HepG2 (cell line): ENCODE measurements around the gene HAUS2. TPM values are rescaled to one million over a fixed set of nuclear protein-coding genes. Genes with fewer than 3 reads are reported as not detected.
A peak's percentile ranks its signal among the peaks of the same experiment; 100 is the strongest.

Experiments
- AHR ChIP-seq: IDR thresholded peaks from 2 replicates; pipeline ENCODE4 v1.6.1; 2018; ENCODE audit warnings: missing genetic modification reagents, missing compliant biosample characterization
- ARID2 ChIP-seq: sonication (generic); formaldehyde crosslinking; IDR thresholded peaks from 2 replicates; pipeline ENCODE4 v1.8.1; 2022; ENCODE audit warnings: mild to moderate bottlenecking, missing genetic modification reagents, borderline replicate concordance
- DMAP1 ChIP-seq: IDR thresholded peaks from 2 replicates; pipeline ENCODE4 v1.6.1; 2016
- GFI1 ChIP-seq: sonication (generic); formaldehyde crosslinking; IDR thresholded peaks from 2 replicates; pipeline ENCODE4 v1.5.0; 2020; ENCODE audit warnings: missing genetic modification reagents, mild to moderate bottlenecking, borderline replicate concordance
- HDAC2 ChIP-seq: sonication (generic); formaldehyde crosslinking; IDR thresholded peaks from 2 replicates; pipeline ENCODE4 v1.4.0; 2020; ENCODE audit warnings: missing genetic modification reagents
- IRF2 ChIP-seq: IDR thresholded peaks from 2 replicates; pipeline ENCODE4 v1.6.1; 2018; ENCODE audit warnings: missing genetic modification reagents, missing compliant biosample characterization
- KAT7 ChIP-seq: IDR thresholded peaks from 2 replicates; pipeline ENCODE4 v1.6.1; 2018; ENCODE audit warnings: borderline replicate concordance, missing compliant biosample characterization
- NCOA1 ChIP-seq: sonication (generic); formaldehyde crosslinking; IDR thresholded peaks from 2 replicates; pipeline ENCODE4 v1.9.0; 2021; ENCODE audit warnings: missing genetic modification reagents
- NFRKB ChIP-seq: fragments of 450-650 bp; IDR thresholded peaks from 2 replicates; pipeline ENCODE4 v1.6.1; 2017
- RFXANK ChIP-seq: IDR thresholded peaks from 2 replicates; pipeline ENCODE4 v1.6.1; 2016
- ZNF354B ChIP-seq: sonication (generic); formaldehyde crosslinking; IDR thresholded peaks from 2 replicates; pipeline ENCODE4 v1.8.0; 2022; ENCODE audit warnings: mild to moderate bottlenecking, missing genetic modification reagents
- ZNF724P ChIP-seq: sonication (generic); formaldehyde crosslinking; IDR thresholded peaks from 2 replicates; pipeline ENCODE4 v1.8.0; 2022; ENCODE audit warnings: missing genetic modification reagents, borderline replicate concordance
- ZNF782 ChIP-seq: sonication (generic); formaldehyde crosslinking; IDR thresholded peaks from 2 replicates; pipeline ENCODE4 v1.4.0; 2020; ENCODE audit warnings: missing genetic modification reagents, mild to moderate bottlenecking, borderline replicate concordance
- ZNF816 ChIP-seq: sonication (generic); formaldehyde crosslinking; IDR thresholded peaks from 2 replicates; pipeline ENCODE4 v1.8.0; 2022; ENCODE audit warnings: missing genetic modification reagents, mild to moderate bottlenecking, borderline replicate concordance
- polyA plus RNA-seq, 8 experiments: library from polyadenylated mRNA; depleted of rRNA in 3 of 8; stranded (reverse) in 7 of 8; unstranded in 1 of 8; fragments of >200 nt; fragmentation: Illumina TruSeq in 4 of 8; extraction: Trizol in 4 of 8; gene quantifications; 2 replicates each; pipeline versions ENCODE4 v1.2.1 to v1.2.3, GENCODE V29; 2011 to 2016; ENCODE audit warnings: low read depth in 4 of 8, missing spikeins in 1 of 8, mixed read lengths in 1 of 8; ENCODE audit not compliant: insufficient read depth in 1 of 8
- total RNA-seq, 5 experiments: library from RNA; depleted of rRNA; stranded (reverse); fragments of >200 nt; fragmentation: Illumina TruSeq; extraction: Trizol; gene quantifications; 2 replicates each; pipeline ENCODE4 v1.2.3, GENCODE V29; 2016; ENCODE audit warnings: low read depth in 1 of 5
- TF ChIP-seq, protein P1 (sequence below): sonication (generic); formaldehyde crosslinking; IDR thresholded peaks from 2 replicates; pipeline ENCODE4 v1.4.0; 2020; ENCODE audit warnings: missing genetic modification reagents
- TF ChIP-seq, protein P2 (sequence below): sonication (generic); formaldehyde crosslinking; conservative IDR thresholded peaks from 2 replicates; pipeline ENCODE4 v1.4.0; 2020; ENCODE audit warnings: missing genetic modification reagents
- TF ChIP-seq, protein P3 (sequence below): sonication (generic); formaldehyde crosslinking; IDR thresholded peaks from 2 replicates; pipeline ENCODE4 v1.4.0; 2020; ENCODE audit warnings: missing genetic modification reagents, borderline replicate concordance

The HAUS2 gene
- total and polyA plus RNA-seq, 2 of the 13 experiments (the other 11 are each of a cell fraction or from before 2014, with no cell fraction given): 11.6 to 32.9 TPM

DNA sequence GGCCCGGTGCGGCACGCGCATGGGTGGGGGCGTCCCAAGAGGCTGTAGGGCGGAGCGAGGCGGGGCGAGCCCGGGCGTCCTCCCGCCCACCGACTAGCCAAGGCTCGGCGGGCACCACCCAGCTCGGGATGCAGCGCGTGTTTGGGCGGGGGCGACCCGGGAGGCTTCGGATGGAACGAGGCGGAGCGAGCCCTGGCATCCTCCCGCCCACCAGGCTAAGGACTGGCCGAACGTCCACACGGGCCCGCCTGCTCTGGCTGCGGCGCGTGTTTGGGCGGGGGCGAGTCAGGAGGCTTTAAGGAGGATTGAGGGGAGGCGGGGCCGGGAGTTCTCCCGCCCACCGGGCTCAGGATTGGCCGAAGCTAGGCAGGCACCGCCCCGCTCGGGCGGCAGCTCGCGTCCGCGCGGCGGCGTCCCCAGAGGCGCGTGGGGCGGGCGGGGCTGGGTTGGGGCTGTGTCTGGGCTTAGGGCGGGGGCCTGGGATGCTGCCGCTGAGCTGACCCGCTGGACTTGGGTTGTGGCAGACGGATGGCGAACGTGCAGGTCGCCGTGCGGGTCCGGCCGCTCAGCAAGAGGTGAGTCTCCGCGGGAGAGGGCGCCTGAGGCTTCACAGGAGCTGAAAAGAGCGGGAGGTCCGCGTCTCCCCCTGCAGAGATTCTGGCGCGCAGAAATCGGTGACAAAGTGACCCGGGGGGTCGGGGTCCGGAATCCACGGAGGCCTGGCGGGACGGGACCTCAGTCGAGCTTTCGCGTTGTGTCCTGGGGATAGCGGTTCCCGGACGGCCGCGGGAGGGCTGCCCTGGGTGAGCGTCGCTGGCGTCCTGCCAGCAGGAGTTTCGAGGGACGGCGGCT is 26.8 kb downstream of the HAUS2 start, which contains the start of gene STARD9 (continued):
- TF ChIP-seq ZNF816 (CRISPR knock-in tag) (peak; percentile 53; the same call in 1 of the 2 replicates), ZNF782 (CRISPR knock-in tag) (peak; percentile 56), AHR (CRISPR knock-in tag) (no peak), HDAC2 (CRISPR knock-in tag) (no peak), NFRKB (no peak), KAT7 (CRISPR knock-in tag) (no peak), RFXANK (CRISPR knock-in tag) (no peak), NCOA1 (CRISPR knock-in tag) (no peak), IRF2 (CRISPR knock-in tag) (no peak), GFI1 (CRISPR knock-in tag) (0 out of 2 replicates have a peak, but pooled peaks have one; percentile 64), ZNF354B (CRISPR knock-in tag) (no peak), ARID2 (CRISPR knock-in tag) (no peak; the same call in 1 of the 2 replicates), DMAP1 (CRISPR knock-in tag) (peak; percentile 33; the same call in 1 of the 2 replicates), ZNF724P (CRISPR knock-in tag) (0 out of 2 replicates have a peak, but pooled peaks have one; percentile 42)
- TF ChIP-seq, protein P1, sequence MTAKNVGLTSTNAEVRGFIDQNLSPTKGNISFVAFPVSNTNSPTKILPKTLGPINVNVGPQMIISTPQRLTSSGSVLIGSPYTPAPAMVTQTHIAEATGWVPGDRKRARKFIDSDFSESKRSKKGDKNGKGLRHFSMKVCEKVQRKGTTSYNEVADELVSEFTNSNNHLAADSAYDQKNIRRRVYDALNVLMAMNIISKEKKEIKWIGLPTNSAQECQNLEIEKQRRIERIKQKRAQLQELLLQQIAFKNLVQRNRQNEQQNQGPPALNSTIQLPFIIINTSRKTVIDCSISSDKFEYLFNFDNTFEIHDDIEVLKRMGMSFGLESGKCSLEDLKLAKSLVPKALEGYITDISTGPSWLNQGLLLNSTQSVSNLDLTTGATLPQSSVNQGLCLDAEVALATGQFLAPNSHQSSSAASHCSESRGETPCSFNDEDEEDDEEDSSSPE (CRISPR knock-in tag): no peak; the same call in 1 of the 2 replicates
- TF ChIP-seq, protein P2, sequence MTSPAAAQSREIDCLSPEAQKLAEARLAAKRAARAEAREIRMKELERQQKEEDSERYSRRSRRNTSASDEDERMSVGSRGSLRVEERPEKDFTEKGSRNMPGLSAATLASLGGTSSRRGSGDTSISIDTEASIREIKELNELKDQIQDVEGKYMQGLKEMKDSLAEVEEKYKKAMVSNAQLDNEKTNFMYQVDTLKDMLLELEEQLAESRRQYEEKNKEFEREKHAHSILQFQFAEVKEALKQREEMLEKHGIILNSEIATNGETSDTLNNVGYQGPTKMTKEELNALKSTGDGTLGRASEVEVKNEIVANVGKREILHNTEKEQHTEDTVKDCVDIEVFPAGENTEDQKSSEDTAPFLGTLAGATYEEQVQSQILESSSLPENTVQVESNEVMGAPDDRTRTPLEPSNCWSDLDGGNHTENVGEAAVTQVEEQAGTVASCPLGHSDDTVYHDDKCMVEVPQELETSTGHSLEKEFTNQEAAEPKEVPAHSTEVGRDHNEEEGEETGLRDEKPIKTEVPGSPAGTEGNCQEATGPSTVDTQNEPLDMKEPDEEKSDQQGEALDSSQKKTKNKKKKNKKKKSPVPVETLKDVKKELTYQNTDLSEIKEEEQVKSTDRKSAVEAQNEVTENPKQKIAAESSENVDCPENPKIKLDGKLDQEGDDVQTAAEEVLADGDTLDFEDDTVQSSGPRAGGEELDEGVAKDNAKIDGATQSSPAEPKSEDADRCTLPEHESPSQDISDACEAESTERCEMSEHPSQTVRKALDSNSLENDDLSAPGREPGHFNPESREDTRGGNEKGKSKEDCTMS: no peak
- TF ChIP-seq, protein P3, sequence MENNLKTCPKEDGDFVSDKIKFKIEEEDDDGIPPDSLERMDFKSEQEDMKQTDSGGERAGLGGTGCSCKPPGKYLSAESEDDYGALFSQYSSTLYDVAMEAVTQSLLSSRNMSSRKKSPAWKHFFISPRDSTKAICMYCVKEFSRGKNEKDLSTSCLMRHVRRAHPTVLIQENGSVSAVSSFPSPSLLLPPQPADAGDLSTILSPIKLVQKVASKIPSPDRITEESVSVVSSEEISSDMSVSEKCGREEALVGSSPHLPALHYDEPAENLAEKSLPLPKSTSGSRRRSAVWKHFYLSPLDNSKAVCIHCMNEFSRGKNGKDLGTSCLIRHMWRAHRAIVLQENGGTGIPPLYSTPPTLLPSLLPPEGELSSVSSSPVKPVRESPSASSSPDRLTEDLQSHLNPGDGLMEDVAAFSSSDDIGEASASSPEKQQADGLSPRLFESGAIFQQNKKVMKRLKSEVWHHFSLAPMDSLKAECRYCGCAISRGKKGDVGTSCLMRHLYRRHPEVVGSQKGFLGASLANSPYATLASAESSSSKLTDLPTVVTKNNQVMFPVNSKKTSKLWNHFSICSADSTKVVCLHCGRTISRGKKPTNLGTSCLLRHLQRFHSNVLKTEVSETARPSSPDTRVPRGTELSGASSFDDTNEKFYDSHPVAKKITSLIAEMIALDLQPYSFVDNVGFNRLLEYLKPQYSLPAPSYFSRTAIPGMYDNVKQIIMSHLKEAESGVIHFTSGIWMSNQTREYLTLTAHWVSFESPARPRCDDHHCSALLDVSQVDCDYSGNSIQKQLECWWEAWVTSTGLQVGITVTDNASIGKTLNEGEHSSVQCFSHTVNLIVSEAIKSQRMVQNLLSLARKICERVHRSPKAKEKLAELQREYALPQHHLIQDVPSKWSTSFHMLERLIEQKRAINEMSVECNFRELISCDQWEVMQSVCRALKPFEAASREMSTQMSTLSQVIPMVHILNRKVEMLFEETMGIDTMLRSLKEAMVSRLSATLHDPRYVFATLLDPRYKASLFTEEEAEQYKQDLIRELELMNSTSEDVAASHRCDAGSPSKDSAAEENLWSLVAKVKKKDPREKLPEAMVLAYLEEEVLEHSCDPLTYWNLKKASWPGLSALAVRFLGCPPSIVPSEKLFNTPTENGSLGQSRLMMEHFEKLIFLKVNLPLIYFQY (CRISPR knock-in tag): peak; percentile 99
